Thyroid gland (tissue), 4 donors: ENCODE data around the gene SPARC. TPM values are rescaled to one million over a fixed set of nuclear protein-coding genes. Genes with fewer than 3 reads are reported as not detected.

ENCODE experiments used
- DNase-seq, 2 donors: peaks; one replicate each; pipeline ENCODE4 v3.0.0-alpha.2; 2019
- H3K27ac ChIP-seq, 3 donors: fragments of 200-600 bp; sonication (generic); 1 replicate in 2 of 3; 2 replicates in 1 of 3; pipeline ENCODE4 v1.5.1; 2016 to 2019; ENCODE audit warnings: mild to moderate bottlenecking in 1 of 3, moderate library complexity in 1 of 3
- H3K27me3 ChIP-seq: fragments of 200-600 bp; sonication (generic); one replicate; pipeline ENCODE4 v1.5.1; 2019
- H3K36me3 ChIP-seq, 2 donors: fragments of 200-600 bp; sonication (generic); one replicate each; pipeline ENCODE4 v1.5.1; 2016 to 2019
- H3K4me1 ChIP-seq, 2 donors: fragments of 200-600 bp; sonication (generic); one replicate each; pipeline ENCODE4 v1.5.1; 2017 to 2019
- H3K4me3 ChIP-seq, 3 donors: fragments of 200-600 bp; sonication (generic); replicated peaks in 1 of 3; 1 replicate in 2 of 3; 2 replicates in 1 of 3; pipeline ENCODE4 v1.5.1; 2016; ENCODE audit warnings: mild to moderate bottlenecking in 1 of 3
- H3K9me3 ChIP-seq: fragments of 200-600 bp; sonication (generic); one replicate; pipeline ENCODE4 v1.5.1; 2017
- POLR2A ChIP-seq, 2 donors: fragments of 450-650 bp; IDR thresholded peaks; one replicate each; pipeline ENCODE4 v1.6.1; 2017; ENCODE audit warnings: antibody characterized with exemption in 2 of 2, mild to moderate bottlenecking in 2 of 2, moderate library complexity in 1 of 2
- WGBS, 2 donors: methylation state at CpG; one replicate each; pipeline ENCODE4 v1.1.5; 2017; 5-methylcytosine and 5-hydroxymethylcytosine counted together
- intact Hi-C: fragments of 100-400 bp; cut with DNase I; formaldehyde crosslinking; loops from one replicate; pipeline ENCODE4 v1.15.1; 2023
- total RNA-seq, 4 donors: library from RNA; depleted of rRNA; stranded (reverse); fragments of >200 nt; gene quantifications; one replicate each; pipeline ENCODE4 v1.2.3, GENCODE V29; 2016
- TF ChIP-seq, protein P1 (sequence below), 6 experiments: fragments of 200-600 bp in 3 of 6; fragments of 450-650 bp in 3 of 6; sonication (generic) in 3 of 6; IDR thresholded peaks; one replicate each; pipeline ENCODE4 v1.5.1; 2016 to 2019; ENCODE audit warnings: antibody characterized with exemption in 6 of 6, mild to moderate bottlenecking in 2 of 6, inconsistent platforms in 1 of 6, moderate library complexity in 1 of 6

The SPARC gene
- total RNA-seq, 4 donors from 2014 or later: 302 to 327 (median 309) TPM

DNA sequence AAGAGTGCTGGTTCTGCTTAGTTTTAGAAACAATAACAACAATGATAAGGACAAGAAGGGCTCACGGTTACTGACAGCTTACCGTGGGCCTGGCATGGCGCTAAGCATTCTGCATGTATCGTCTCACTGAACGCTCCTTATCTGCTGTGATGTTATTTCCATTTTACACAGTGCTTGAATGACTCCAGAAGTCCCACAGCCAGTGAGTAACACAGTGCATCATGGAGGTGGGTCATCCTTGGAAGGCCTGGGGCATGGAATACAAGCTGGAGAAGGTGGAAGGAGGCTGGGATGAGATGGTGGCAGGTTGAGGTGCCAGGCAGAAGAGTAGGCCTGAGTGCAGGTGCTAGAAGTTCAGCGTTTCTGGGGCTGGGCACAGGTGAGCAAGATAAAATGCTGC is 59.1 kb downstream of the SPARC start:
- Histone ChIP-seq H3K27me3 (no peaks in the 10 kb centered on the region), H3K36me3 (no peaks in the 10 kb centered on the region), H3K4me1 (no peaks in the 10 kb centered on the region), H3K4me3 (no peak overlapping the region), H3K9me3 (no peaks in the 10 kb centered on the region), H3K27ac (no peak overlapping the region)
- DNase-seq: no peak
- intact Hi-C loops: no loop called here
- TF ChIP-seq, protein P1, sequence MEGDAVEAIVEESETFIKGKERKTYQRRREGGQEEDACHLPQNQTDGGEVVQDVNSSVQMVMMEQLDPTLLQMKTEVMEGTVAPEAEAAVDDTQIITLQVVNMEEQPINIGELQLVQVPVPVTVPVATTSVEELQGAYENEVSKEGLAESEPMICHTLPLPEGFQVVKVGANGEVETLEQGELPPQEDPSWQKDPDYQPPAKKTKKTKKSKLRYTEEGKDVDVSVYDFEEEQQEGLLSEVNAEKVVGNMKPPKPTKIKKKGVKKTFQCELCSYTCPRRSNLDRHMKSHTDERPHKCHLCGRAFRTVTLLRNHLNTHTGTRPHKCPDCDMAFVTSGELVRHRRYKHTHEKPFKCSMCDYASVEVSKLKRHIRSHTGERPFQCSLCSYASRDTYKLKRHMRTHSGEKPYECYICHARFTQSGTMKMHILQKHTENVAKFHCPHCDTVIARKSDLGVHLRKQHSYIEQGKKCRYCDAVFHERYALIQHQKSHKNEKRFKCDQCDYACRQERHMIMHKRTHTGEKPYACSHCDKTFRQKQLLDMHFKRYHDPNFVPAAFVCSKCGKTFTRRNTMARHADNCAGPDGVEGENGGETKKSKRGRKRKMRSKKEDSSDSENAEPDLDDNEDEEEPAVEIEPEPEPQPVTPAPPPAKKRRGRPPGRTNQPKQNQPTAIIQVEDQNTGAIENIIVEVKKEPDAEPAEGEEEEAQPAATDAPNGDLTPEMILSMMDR (IDR thresholded peaks at IDR 0.05): no peak
- no peak for TF ChIP-seq POLR2A (IDR thresholded peaks at IDR 0.05)
- WGBS, 2 donors: 76 to 79% methylated on average over 6 of the region's 6 CpGs

DNA sequence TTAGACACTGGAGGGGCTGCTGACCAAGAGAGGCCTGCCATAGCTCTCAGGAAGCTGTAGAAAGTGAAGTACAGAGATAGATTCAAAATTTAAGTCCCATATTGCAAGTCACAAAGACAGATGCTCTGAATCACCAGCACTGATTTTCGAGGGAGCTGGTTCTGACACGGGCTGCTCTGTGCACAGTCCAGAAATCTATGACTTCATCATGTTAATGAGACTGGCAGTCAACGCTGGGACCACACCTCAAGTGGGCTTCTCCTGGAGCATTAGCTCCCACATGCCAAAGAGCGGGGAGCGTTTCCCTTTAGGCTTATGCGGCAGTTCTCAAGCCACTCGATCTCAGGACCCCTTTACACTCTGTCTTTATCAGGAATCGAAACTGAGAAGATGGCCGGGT is 61.4 kb downstream of the SPARC start:
- Histone ChIP-seq H3K4me3 (no peak overlapping the region), H3K9me3 (no peaks in the 10 kb centered on the region), H3K27ac (no peak overlapping the region), H3K36me3 (no peaks in the 10 kb centered on the region), H3K4me1 (no peaks in the 10 kb centered on the region), H3K27me3 (no peaks in the 10 kb centered on the region)
- WGBS, 2 donors: 85 to 87% methylated on average over 9 of the region's 9 CpGs
- no peak for DNase-seq
- intact Hi-C loops: no loop called here
- no peak for TF ChIP-seq POLR2A (IDR thresholded peaks at IDR 0.05)
- TF ChIP-seq, protein P1 (IDR thresholded peaks at IDR 0.05): no peak

DNA sequence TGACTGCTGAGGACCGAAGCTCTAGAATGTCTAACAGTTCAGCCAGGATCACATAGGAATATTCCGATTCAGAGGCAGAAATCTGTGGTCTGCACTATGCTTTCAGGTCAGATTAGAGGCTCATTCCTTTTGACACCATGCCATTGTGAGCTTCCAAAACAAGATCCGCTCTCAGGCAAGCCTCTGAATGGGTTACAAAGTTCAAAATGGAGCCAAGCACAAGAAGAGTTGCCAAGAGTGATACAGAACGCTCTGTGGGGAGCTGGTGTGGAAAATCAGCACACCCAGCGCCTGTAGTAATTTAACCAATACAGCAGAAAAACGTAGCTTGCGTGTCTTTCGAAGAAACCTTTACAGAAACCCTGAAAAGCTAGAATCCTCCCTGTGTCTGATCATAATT is 62.2 kb downstream of the SPARC start:
- Histone ChIP-seq H3K4me3 (no peak overlapping the region), H3K27ac (no peak overlapping the region), H3K4me1 (no peaks in the 10 kb centered on the region), H3K27me3 (no peaks in the 10 kb centered on the region), H3K9me3 (no peaks in the 10 kb centered on the region), H3K36me3 (no peaks in the 10 kb centered on the region)
- no peak for DNase-seq
- no peak for TF ChIP-seq POLR2A (IDR thresholded peaks at IDR 0.05)
- TF ChIP-seq, protein P1 (IDR thresholded peaks at IDR 0.05): no peak
- intact Hi-C loops: no loop called here
- 60 to 70% methylated on average over 8 of the region's 8 CpGs for WGBS, 2 donors

DNA sequence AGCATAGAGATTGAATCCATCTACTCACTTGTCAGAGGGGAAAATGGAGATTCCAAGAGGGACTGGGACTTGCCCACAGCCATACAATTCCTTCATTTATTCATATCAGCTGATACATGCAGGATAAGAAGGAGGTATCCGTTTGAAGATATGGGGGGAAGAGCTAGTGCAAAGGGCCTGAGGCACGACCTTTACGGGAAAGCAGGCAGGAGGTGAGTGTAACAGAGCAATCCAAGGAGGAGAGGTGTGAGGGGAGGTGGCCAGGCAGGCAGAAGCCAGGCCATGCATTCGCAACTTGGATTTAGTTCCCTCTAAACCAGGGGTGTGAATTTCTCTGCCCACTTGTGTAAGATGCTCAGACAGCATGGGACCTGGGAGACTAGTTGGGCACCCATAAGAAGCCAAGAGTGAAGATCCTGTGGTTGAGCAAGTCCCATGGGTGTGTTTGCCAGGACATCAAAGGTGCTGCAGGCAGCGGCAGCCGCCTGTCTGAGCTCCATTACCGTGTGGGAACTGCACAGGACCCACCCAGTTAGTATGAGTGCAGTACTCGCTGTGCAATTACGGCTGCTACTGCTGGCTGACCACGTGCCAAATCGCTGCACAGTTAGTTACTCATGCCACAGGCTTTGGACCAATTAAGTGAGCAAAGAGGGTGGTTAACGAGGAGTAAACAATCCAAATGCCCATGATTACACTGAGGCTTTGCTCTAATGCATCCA is 64.2 kb downstream of the SPARC start:
- DNase-seq: no peak

DNA sequence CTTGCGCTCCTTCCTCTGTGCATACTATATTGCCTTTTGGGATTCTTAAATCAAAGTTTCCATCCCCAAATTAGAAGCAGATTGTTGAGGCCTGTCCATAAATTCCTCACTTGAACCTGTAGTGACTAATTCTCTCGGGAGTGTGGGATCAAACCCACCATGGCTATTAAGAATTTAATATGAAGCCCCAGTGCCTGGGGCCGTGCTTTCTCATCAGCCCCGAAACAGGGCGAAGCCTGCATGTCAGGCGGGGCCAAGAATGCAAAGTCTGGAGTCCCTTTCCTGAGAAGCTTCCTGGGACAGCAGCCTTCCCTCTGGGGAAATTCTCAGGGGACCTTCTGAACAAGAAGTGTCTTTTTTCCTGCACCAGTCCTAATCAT is 66.3 kb downstream of the SPARC start:
- Histone ChIP-seq H3K9me3 (no peaks in the 10 kb centered on the region), H3K27me3 (no peaks in the 10 kb centered on the region), H3K4me1 (no peaks in the 10 kb centered on the region), H3K27ac (no peak overlapping the region), H3K36me3 (no peaks in the 10 kb centered on the region), H3K4me3 (no peak overlapping the region)
- DNase-seq: no peak
- intact Hi-C loops: no loop called here
- 89 to 91% methylated on average over 6 of the region's 6 CpGs for WGBS, 2 donors
- TF ChIP-seq, protein P1 (IDR thresholded peaks at IDR 0.05): no peak
- TF ChIP-seq POLR2A (IDR thresholded peaks at IDR 0.05): no peak

More for the DNA sequence above, 64.2 kb downstream of the SPARC start:
- H3K4me3 ChIP-seq: no peak overlapping the region
- H3K4me1 ChIP-seq: no peaks in the 10 kb centered on the region
- H3K27me3 ChIP-seq: no peaks in the 10 kb centered on the region
- no peaks in the 10 kb centered on the region for H3K9me3 ChIP-seq
- no peak overlapping the region for H3K27ac ChIP-seq
- no peaks in the 10 kb centered on the region for H3K36me3 ChIP-seq
- intact Hi-C loops: no loop called here
- 81% methylated on average over 12 of the region's 12 CpGs for WGBS, 2 donors
- no peak for TF ChIP-seq POLR2A (IDR thresholded peaks at IDR 0.05)
- TF ChIP-seq, protein P1 (IDR thresholded peaks at IDR 0.05): no peak
